Fibroblast of pulmonary artery (primary cell): ENCODE results near the gene TCEA2.
A peak's percentile ranks its signal among the peaks of the same experiment; 100 is the strongest.

Experiments
- DNase-seq: peaks from one replicate; pipeline ENCODE4 v3.0.0-alpha.2; 2010; ENCODE audit warnings: low read depth
- H3K4me3 ChIP-seq: replicated peaks from 2 replicates; pipeline ENCODE4 v1.5.1; 2011; ENCODE audit warnings: low read depth, mild to moderate bottlenecking, control low read depth, low read length, moderate library complexity
- TF ChIP-seq, protein P1 (sequence below): IDR thresholded peaks from 2 replicates; pipeline ENCODE4 v1.5.1; 2011; ENCODE audit warnings: mild to moderate bottlenecking, control low read depth, low read length, inconsistent platforms; ENCODE audit errors: missing control alignments

TCEA2 gene

DNA sequence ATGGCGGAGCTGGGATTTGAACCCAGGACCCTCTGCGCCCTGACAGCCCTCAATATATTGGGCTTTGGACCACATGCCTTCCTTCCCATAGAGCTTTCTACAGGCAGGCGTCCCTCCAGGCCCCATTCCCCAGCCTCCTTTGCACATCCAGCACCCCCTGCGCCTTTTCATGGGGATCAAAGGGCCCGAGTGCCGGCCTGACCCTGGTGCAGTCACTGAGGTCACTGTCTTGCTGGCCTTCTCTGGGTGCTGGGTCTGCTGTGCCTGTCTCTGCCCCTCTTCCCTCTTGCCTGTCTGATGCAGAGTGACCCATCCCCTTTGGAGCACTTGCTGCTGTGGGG lies 18.6 kb downstream of the TCEA2 start:
- TF ChIP-seq, protein P1, sequence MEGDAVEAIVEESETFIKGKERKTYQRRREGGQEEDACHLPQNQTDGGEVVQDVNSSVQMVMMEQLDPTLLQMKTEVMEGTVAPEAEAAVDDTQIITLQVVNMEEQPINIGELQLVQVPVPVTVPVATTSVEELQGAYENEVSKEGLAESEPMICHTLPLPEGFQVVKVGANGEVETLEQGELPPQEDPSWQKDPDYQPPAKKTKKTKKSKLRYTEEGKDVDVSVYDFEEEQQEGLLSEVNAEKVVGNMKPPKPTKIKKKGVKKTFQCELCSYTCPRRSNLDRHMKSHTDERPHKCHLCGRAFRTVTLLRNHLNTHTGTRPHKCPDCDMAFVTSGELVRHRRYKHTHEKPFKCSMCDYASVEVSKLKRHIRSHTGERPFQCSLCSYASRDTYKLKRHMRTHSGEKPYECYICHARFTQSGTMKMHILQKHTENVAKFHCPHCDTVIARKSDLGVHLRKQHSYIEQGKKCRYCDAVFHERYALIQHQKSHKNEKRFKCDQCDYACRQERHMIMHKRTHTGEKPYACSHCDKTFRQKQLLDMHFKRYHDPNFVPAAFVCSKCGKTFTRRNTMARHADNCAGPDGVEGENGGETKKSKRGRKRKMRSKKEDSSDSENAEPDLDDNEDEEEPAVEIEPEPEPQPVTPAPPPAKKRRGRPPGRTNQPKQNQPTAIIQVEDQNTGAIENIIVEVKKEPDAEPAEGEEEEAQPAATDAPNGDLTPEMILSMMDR = no peak
- no peak for DNase-seq
- H3K4me3 ChIP-seq = no peak overlapping the region

DNA sequence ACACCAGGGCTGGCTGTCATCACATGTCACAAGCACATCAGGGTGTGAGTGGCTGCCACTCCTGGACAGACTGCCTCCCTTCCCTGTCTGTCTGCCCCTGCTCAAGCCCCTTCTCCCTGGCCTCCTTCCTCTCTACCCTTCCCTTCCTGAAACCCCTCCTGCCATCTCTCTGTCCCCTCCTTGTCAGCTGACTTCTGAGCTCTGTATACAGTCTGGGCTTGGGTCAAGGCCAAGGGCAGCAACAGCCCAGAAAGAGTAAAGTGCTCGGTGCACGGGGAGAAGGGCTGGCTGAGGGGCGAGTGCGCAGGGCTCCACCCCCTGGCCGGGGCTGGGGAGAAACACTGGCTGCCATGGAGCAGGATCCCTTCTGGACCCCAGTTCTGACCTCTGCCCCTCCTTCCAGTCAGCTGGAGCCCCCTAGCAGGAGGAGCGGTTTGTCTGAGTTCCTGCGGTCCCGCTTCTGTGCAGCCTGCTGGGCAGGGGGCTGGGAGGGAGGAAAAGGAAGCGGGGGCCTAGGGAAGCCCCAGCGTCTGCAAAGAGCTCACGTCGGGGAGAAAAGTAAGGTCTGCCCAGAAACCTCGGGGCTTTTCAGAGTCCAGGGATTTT lies 19.2 kb downstream of the TCEA2 start:
- no peak for DNase-seq
- TF ChIP-seq, protein P1 = no peak
- no peak overlapping the region for H3K4me3 ChIP-seq

DNA sequence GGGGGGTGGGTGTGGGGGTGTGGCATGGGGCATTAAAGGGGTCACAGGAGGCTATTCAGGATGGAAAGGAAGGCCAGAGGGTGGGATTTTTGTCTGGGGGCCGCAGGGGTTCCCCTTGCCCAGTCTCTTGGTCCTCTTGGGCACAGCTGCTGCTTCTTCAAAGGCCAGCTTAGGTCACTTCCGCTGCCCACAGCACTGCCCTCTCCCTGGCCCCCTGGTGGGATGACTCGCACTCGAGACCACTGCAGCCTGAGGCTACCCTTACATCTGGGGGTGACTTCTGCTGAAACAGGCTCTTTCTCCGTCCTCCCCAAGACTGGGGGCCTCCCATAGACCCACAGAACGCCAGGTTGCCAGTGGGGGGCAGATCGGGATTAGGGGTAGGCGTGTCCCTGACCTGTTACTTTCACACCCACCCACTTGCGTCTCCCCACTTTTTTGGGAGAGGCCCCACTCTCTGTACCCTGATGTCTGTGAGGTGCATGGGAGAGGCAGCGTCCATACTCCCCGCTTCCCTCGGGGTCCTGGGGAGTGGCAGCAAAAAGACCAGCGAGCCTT lies 19.9 kb downstream of the TCEA2 start:
- H3K4me3 ChIP-seq = peak overlapping the region; percentile 32
- no peak for DNase-seq
- TF ChIP-seq, protein P1 = no peak

DNA sequence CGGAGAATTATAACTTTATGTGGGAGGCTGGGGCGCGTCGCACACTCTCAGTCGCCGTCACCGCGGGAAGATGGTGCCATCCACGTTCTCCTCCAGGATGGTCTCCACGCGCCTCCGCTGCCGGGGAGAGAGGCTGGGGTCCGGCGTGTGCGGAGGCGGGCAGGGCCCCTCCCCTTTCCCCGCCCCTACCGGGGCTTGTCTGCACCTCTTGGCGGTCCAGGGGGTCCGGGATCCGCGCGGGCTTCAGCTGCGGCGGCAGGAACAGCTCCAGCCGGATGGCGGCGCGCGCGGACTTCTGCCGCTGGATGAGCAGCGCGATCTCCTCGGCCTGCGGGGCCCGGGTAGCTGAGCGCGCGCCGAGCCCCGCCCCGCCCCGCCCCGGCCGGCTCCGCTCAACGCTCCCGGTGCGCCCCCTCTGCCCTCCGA lies 20.4 kb downstream of the TCEA2 start:
- DNase-seq = peak; percentile 72
- H3K4me3 ChIP-seq = peak overlapping the region; percentile 37
- TF ChIP-seq, protein P1 = peak; percentile 36

DNA sequence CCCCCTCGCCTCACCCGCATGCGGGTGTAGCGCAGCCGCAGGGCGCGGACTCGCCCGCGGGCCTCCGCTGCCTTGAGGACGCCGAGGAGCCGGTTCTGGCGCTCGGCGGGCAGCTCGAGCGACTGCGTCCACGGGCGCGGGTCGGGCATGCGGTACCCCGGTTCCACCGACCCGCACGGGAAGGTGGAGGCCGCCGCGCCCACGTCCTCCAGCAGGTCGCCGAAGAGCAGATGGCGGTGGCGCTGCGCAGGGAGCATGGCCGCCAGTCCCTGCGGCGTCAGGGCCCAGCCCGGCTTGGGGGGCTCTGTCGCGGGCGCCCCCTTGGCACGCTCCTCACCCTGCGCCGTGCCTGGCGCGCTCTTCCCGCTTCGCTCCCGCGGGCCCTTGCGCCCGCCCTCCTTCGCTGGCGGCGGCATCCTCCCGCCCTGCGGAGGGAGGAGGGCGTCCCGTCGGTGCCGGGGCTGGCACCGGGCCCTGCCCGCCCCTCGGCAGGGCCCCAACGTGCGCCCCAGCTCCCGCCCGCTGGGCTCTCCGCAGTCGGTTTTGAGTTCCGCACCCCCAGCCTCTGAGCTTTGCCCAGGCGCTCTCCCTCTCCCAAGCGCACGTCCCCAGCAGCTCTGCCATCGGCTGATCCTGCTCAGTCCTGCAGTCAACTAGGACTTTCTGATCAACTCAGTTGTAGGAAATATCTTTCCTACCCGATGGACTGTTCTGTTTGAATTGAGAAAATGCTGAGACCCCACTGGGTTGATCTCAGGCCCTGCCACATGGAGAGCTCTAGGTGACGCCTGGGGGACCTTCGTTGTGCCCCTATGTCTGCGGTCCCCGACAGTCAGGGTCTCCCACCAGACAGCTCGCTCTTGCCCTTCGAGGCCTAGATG lies 21.0 kb downstream of the TCEA2 start, which contains the start of gene LKAAEAR1:
TSS of gene LKAAEAR1 (minus strand) at position 595 of the 881 bp plus-strand sequence. CDS start at position 416, 179 bp downstream.
- H3K4me3 ChIP-seq = peak within 1 kb of the TSS; percentile 37
- no peak for DNase-seq
- TF ChIP-seq, protein P1 = no peak

DNA sequence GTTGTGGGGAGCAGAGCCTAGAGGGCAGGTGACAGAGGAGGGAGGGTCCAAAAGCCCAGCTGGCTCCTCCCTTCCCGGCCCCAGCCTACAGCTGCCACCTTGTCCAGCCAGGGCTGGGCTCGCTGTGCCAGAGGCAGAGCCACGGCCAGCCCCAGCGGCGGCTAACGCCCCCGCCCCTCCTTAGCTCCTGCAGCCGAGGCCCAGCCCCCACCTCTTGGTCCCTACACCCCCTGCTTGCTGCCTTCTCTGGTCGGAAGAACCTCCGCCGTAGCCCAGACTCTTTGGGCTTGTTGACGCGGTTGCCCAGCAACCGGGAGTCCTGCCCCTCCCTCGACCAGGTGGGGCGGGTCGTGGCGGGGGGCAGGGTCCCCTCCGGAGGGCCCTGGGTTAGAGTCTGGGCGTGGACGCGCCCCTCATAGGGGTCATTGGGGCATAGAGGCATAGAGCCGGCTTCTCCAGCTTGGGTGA lies 21.7 kb downstream of the TCEA2 start:
- DNase-seq = no peak
- no peak overlapping the region for H3K4me3 ChIP-seq
- TF ChIP-seq, protein P1 = no peak
